DLD1 (cell line): ENCODE results near the gene ACOX3.
"Not testable (repeated sequence)": the region's sequence is repeated elsewhere in the genome, so short reads cannot be mapped to it uniquely, and the experiment has no call there.

Experiments
- in situ Hi-C: cut with HindIII; loops from 2 replicates; pipeline ENCODE4 v1.10.0; 2017; ENCODE audit warnings: low sequenced_read_pairs

ACOX3 gene

DNA sequence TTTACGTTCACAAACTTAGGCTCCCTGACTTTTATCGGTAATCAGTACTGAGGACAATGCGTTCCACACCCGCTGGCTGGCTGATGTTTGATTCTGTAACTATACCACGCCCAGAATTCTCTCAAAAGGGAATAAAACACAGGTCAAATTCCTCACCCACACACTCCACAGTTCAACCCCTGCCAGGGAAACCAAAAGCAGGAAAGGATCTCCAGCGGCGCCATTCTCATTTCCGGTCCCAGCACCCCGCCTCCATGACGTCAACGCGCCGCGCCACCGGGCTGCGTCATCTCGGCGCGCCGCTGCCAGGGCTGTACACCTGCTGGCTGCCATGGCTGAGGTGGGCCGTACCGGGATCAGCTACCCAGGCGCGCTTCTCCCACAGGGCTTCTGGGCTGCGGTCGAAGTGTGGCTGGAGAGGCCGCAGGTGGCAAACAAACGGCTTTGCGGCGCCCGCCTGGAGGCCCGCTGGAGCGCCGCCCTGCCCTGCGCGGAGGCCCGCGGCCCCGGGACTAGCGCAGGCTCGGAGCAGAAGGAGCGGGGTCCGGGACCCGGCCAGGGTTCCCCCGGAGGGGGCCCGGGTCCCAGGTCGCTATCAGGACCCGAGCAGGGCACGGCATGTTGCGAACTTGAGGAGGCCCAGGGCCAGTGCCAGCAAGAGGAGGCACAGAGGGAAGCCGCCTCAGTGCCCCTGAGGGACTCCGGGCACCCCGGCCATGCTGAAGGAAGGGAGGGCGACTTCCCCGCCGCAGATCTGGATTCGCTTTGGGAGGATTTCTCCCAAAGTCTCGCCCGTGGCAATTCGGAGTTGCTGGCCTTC lies at the start of gene ACOX3, which contains the start of gene TRMT44:
Gene ACOX3, minus strand, starts transcription at position 232 of the 820 bp plus-strand sequence. CDS start 24,202 bp downstream, outside the sequence.
Gene TRMT44, plus strand, starts transcription at position 286 of the 820 bp plus-strand sequence. Its CDS starts 46 bp downstream, at position 332.
- in situ Hi-C loops: no loop called here

DNA sequence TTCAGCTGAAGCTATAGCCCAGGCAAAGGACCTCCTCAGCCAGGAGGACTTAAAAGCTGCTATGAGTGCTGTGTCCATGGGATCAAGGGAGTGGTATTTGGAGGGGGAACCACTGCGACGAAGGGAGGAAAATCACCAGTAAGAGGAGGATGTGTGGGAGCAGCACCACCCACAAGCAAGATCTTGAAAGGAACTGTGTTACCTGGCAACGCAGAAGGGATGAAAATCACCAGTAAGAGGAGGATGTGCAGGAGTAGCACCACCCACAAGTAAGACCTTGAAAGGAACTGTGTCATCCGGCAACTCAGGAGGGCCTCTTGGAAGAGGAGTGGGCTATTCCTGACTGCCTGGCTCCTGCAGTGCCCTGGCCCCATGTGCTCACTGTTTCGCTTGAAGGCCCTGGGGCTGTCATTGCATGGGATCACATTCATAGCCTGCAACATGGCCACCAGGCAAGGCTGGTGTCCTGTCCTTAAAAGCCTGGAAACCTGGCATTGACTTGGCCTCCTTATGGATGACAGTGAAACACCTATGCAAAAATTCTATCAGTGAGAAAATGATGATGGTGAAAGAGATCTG lies 48.4 kb upstream of the ACOX3 start:
- in situ Hi-C loops: no loop called here

DNA sequence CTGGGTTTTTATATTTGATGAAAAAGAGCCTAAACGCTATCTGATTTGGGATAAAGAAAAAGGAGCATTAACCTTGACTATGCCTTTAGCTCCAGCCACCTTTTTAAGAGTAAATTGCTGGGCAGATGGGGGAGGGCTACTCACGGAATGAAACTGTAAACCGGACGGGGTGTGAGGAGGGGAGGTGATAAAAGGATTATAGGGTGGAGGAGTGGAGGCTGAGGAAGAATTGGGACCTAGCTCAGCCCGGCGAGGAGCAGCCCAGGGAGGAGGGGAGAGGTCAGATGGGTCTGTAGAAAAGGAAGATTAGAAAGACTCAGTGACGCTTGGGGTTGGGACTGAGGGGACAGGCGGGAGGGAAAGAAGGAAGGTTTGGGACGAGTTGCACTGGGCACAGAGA lies 46.1 kb upstream of the ACOX3 start:
- in situ Hi-C loops: not testable (repeated sequence)

DNA sequence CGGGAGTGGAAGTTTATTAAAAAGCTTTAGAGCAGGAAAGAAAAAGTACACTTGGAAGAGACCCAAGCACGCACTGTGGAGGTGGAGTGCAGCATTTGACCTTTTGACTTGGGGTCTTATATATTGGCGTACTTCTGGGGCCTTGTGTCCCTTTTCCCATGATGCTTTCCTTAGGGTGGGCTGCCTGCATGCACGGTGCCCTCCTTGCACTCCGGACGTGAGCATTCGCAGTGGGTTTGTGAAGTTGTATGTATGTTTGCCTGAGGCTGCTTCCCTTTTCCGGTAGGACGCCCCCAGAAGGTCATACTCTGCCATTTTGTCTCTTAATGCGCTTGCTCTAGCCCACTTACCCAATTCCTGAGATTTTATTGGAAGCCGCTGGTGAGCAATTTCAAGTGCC lies 39.7 kb upstream of the ACOX3 start:
- in situ Hi-C loops: no loop called here

DNA sequence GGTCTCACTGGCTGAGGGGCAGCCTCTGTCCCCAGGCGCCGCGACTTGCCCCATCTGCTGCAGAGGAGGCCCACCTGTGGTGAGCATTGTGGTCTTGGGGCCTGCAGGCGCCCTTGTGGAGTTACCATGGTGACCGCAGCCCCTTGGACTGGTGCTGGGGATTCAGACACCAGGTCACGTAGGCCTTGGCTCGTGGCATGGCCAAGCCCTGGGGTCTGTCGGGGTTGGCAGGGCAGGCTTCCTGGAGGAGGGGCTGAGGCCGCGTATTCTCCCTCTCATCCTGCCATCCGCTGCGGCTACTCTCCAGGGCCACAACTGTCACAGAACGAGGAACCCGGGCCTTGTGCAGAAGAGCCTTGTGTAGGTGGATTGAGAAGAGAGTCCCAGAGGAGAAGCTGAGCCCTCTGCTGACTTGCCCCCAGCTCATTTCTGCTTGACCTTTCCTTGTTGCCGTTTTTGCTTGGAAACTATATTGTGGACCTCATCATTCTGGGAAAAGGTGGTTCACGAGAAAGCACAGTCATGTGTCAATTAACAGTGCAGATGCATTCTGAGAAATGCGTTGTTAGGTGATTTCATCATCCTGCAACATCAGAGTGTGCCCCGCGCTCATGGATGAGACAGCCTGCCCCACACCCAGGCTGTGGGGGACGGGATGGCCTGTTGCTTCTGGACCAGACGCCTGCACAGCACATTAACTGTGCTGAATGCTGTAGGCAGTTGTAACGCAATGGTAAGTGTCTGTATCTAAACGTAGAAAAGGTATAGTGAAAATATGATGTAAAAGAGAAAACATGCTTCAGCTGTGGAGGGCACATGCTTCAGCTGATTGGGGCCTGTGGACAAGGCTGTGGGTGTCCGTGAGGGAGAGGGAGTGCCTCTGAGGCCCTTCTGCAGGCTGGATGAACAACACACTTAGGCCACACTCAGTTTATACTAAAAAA lies 38.5 kb upstream of the ACOX3 start:
- in situ Hi-C loops: no loop called here

GRCh38 chr4:8478371-8478770 lies 37.8 kb upstream of the ACOX3 start:
- in situ Hi-C loops: no loop called here

GRCh38 chr4:8477676-8478075 lies 37.2 kb upstream of the ACOX3 start:
- in situ Hi-C loops: no loop called here

- in situ Hi-C loops: no loop called here
These were observed 36.6 kb upstream of the ACOX3 start for GRCh38 chr4:8477095-8477635.

GRCh38 chr4:8475751-8476575 lies 35.4 kb upstream of the ACOX3 start:
- in situ Hi-C loops: no loop called here

GRCh38 chr4:8474856-8475255 lies 34.3 kb upstream of the ACOX3 start:
- in situ Hi-C loops: no loop called here

GRCh38 chr4:8473920-8474590 lies 33.5 kb upstream of the ACOX3 start:
- in situ Hi-C loops: no loop called here

DNA sequence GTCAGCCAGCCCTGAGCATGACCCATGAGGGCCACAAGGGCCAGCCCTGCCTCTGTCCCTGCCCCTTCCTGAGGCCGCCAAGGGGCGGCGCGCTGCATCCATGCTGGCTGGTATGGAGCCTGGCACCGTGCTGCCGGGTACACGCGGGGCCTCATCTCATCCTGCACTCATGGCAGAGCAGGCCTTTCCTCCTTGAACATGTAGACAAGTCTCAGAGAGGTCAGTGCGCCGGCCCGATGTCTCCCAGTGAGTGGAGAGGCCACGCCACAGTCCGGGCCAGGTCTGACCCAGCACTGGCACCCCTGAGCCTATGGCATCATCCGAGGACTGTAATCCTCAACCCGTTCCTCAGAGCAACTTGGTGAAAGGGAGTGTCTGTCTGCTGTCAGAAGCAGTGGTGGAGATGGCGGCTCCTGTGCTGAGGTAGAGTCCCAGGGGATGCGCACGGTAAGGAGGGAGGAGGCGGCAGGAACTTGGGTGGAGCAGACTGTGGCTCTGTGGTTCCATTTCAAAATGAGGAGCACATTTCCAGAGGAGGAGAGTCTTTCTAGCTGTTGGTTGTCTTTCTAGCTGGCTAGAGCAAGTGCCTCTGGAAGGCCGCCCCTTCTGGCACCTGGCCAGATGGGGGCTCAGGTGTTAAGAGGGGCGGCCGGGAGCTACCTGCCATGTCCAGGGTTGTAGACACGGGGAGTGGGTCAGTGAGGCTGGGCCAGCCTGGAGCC lies 32.8 kb upstream of the ACOX3 start:
- in situ Hi-C loops: no loop called here

GRCh38 chr4:8472689-8473197 lies 32.2 kb upstream of the ACOX3 start:
- in situ Hi-C loops: no loop called here

DNA sequence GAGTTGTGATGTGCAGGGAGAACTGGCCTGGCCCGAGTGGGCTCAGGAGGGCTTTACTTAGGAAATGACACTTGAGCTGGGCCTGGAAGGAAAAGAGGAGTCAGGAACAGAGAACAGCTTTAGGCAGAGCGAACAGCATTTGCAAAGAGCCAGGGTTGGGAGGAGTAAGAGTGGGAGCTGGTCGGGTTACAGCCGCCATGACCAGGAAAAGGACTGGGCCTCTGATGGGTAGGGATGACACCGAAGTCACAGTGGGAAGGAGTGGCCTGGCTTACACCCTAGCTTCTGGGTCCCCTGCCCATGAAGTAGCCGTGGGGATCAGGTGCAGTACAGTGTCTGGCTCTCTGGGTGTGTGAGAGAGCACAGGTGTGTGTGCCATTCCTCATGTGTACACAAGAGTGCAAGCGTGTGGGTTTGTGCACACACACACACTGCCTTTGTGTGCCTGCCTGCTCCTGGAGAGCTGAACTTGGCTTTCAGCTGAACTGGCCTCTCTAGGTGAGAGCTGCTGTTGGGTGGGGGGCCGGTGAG lies 31.7 kb upstream of the ACOX3 start:
- in situ Hi-C loops: no loop called here

DNA sequence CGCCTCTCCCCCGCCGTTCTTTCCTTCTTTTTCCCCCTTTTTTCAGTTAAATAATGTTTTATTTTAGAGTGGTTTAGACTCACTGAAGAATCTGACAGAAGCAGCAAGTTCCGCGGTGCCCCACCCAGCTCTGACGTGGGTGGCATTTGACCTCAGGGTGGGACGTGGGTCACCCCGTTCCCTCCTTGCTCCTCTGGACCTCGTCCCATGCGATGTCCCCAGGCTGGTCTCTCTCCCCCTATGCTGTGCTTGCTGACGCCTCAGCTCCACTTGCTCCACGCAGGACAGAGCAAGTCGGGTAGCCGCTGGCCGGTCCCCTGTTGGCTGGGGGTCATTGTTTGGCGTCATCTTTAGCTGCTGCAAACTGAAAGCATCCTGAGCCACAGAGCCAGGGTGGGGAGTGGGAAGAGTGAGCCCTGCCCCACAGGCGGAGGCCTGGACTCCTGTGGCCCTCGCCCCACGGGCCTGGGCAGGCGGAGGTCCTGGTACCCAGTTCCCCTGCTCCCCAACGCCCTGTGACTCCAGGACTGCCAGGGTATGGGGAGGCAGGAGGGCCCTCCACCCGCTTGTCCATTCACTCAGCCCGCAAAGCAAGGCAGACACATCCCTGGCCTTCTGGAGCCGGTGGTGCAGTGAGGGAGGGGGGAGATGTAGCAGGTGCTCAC lies 30.8 kb upstream of the ACOX3 start:
- in situ Hi-C loops: no loop called here

- in situ Hi-C loops: no loop called here
These were observed 30.0 kb upstream of the ACOX3 start for GRCh38 chr4:8470451-8471024.

DNA sequence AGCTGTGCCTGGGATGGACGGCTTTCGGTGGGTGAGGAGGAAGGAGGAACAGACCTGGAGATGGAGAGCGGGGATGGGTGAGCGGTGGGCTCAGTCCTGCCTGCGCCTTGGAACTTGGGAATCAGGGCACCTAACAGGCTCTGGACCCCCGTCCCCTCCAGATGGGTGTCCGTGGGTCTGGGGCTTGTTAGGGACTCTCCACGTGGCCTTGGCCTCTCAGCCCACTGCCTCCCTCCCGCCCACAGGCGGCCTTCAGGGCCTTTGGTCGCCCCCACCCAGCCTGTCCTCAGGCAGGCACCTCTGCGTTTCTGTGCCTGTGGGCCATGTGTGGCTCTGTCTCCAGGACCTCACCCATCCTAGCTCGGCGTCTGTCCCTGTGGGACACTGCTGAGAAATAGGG lies 29.0 kb upstream of the ACOX3 start:
- in situ Hi-C loops: no loop called here
